ENCODE results near the gene KLHL29. TPM values are rescaled to one million over a fixed set of nuclear protein-coding genes. Genes with fewer than 3 reads are reported as not detected.

Gene KLHL29
- total RNA-seq, 2 experiments from 2014 or later = 0.23 to 0.66 TPM

DNA sequence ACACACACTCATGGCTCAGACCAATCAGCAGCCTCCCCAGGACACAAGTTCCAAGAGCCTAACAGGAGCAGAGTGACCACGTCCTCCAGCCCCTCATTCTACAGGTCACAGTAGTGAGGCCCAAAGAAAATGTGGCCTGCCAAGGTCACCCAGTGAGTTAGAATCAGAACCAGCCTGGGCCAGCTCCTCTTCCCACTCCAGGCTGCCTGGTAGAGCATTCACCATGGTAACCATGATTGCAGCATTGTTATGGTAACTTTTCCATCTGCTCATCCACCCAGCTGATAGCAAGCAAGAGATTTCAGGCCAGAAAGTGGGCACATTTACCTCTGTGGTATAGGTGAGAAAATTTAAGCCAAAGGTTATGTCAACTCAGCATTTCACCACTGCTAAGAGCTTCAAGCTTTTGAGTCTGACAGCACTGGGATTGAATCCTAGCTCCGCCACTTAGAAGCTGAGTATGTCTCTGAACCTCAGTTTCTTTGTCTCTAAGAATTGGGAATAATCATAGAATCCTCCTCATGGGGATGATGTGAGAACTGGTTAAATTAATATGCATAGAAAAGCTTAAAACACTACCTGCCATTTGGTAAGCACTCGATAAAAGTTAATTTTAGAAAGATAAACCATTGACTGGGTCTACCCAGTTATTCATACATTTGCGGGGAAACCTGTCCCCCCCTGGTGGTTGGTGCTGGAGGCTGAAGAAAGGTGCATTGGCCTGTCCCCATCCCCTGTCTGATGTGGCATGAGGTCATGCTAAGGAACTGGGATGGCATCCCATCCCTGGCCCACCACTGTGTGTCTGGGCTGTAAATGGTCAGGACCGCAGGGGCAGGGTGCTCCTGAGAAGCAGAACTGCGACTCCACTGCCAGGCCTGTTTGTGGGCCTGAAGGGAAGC, 181.5 kb downstream of the KLHL29 start:
- BruUV-seq (replicated peaks) = no TSS peak
- Histone ChIP-seq H3K9me3 (ENCODE audit: low read length) (no peaks in the 10 kb centered on the region), H4K20me1 (ENCODE audit: insufficient read depth, low read length) (no peaks in the 10 kb centered on the region), H3K4me3 (ENCODE audit: low read depth, low read length, poor library complexity, severe bottlenecking) (no peak overlapping the region), H3K9me2 (ENCODE audit: insufficient read depth, low read length) (no peaks in the 10 kb centered on the region), H2AFZ (ENCODE audit: low read length) (no peak overlapping the region), H3K4me1 (ENCODE audit: insufficient read depth, low read length, poor library complexity, severe bottlenecking) (no peaks in the 10 kb centered on the region), H3K4me2 (ENCODE audit: low read length) (no peak overlapping the region), H3K27ac (ENCODE audit: low read depth, low read length, poor library complexity, severe bottlenecking) (no peak overlapping the region), H3K79me2 (ENCODE audit: insufficient read depth, low read depth, low read length) (no peaks in the 10 kb centered on the region), H3K36me3 (ENCODE audit: insufficient read depth, low read length) (no peaks in the 10 kb centered on the region)
- DNase-seq (ENCODE audit: low spot score) = peak; percentile 19
- ChIA-PET POLR2A (interaction anchor here (0.7 kb wide), 1 partner anchor 643 kb away, joined by 3 read pairs; no protein-coding TSS in a partner anchor), CTCF (ENCODE audit: unreplicated experiment) (interaction anchor here (0.6 kb wide), 1 partner anchor 1212 kb away, joined by 3 read pairs; no protein-coding TSS in a partner anchor)
- TF ChIP-seq, protein P1, sequence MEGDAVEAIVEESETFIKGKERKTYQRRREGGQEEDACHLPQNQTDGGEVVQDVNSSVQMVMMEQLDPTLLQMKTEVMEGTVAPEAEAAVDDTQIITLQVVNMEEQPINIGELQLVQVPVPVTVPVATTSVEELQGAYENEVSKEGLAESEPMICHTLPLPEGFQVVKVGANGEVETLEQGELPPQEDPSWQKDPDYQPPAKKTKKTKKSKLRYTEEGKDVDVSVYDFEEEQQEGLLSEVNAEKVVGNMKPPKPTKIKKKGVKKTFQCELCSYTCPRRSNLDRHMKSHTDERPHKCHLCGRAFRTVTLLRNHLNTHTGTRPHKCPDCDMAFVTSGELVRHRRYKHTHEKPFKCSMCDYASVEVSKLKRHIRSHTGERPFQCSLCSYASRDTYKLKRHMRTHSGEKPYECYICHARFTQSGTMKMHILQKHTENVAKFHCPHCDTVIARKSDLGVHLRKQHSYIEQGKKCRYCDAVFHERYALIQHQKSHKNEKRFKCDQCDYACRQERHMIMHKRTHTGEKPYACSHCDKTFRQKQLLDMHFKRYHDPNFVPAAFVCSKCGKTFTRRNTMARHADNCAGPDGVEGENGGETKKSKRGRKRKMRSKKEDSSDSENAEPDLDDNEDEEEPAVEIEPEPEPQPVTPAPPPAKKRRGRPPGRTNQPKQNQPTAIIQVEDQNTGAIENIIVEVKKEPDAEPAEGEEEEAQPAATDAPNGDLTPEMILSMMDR (conservative IDR thresholded peaks at IDR 0.05; ENCODE audit: low read length) = peak; percentile 77
- TF ChIP-seq EZH2phosphoT487 (IDR thresholded peaks at IDR 0.05; ENCODE audit: borderline replicate concordance, low read depth, low read length) = no peak
- intact Hi-C loops (cut with micrococcal nuclease; ENCODE audit: unreplicated experiment) = no loop called here

DNA sequence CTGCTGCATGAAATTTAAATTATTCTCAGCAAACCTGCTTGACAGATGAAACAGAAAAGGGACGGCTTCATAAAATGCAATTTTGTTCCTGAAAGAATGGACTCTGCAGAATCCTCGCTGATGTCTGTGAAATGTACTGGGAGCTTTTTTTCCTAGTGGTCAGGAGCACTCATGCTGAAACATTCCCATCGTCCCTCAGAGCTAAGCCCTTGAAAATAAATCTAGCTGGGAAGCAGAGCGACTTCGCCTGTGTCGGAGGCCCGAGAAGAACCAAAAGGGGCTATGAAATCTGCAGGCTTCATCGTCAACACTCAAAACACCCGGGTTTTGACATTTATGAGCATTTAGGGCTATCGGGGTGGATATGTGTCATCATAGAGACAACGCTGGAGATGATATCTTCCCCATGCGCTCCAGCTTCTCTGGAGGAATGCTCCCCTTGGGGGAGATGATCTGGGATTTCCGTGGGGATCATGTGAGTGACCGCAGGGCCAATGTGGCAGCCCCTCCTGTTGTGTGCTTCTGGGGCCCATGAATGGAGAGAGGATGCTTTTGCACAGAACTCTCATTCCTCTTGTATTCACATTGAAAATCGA, 182.3 kb downstream of the KLHL29 start:
- TF ChIP-seq, protein P1 (conservative IDR thresholded peaks at IDR 0.05; ENCODE audit: low read length) = no peak
- no peak for TF ChIP-seq EZH2phosphoT487 (IDR thresholded peaks at IDR 0.05; ENCODE audit: borderline replicate concordance, low read depth, low read length)
- no peak for DNase-seq (ENCODE audit: low spot score)
- Histone ChIP-seq H3K4me1 (ENCODE audit: insufficient read depth, low read length, poor library complexity, severe bottlenecking) (no peaks in the 10 kb centered on the region), H3K79me2 (ENCODE audit: insufficient read depth, low read depth, low read length) (no peaks in the 10 kb centered on the region), H2AFZ (ENCODE audit: low read length) (no peak overlapping the region), H4K20me1 (ENCODE audit: insufficient read depth, low read length) (no peaks in the 10 kb centered on the region), H3K36me3 (ENCODE audit: insufficient read depth, low read length) (no peaks in the 10 kb centered on the region), H3K9me2 (ENCODE audit: insufficient read depth, low read length) (no peaks in the 10 kb centered on the region), H3K9me3 (ENCODE audit: low read length) (no peaks in the 10 kb centered on the region), H3K4me2 (ENCODE audit: low read length) (no peak overlapping the region), H3K27ac (ENCODE audit: low read depth, low read length, poor library complexity, severe bottlenecking) (no peak overlapping the region), H3K4me3 (ENCODE audit: low read depth, low read length, poor library complexity, severe bottlenecking) (no peak overlapping the region)
- ChIA-PET POLR2A (no interaction called here), CTCF (ENCODE audit: unreplicated experiment) (no interaction called here)
- intact Hi-C loops (cut with micrococcal nuclease; ENCODE audit: unreplicated experiment) = no loop called here
- BruUV-seq (replicated peaks) = no TSS peak

DNA sequence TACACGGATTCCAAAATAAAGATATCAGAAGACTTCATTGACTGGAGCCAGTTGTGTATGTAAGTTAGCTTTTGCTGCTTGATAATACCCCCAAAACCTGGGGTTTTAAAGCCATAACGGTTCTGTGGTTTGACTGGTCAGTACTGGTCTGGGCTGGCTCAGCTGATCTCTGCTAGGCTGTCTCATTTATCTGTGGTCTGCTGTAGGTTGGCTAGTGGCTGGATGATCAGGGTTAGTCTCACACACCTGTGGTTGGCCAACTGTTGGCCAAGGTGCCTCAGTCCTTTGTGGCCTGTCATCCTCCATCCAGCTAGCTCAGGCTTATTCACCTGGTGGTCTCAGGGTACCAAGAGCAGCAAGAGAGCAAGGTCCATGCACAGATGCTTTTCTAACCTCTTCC, 183.2 kb downstream of the KLHL29 start:
- Histone ChIP-seq H3K4me2 (ENCODE audit: low read length) (no peak overlapping the region), H3K4me1 (ENCODE audit: insufficient read depth, low read length, poor library complexity, severe bottlenecking) (no peaks in the 10 kb centered on the region), H3K27ac (ENCODE audit: low read depth, low read length, poor library complexity, severe bottlenecking) (no peak overlapping the region), H2AFZ (ENCODE audit: low read length) (no peak overlapping the region), H3K4me3 (ENCODE audit: low read depth, low read length, poor library complexity, severe bottlenecking) (no peak overlapping the region), H4K20me1 (ENCODE audit: insufficient read depth, low read length) (no peaks in the 10 kb centered on the region), H3K9me2 (ENCODE audit: insufficient read depth, low read length) (no peaks in the 10 kb centered on the region), H3K36me3 (ENCODE audit: insufficient read depth, low read length) (no peaks in the 10 kb centered on the region), H3K9me3 (ENCODE audit: low read length) (no peaks in the 10 kb centered on the region), H3K79me2 (ENCODE audit: insufficient read depth, low read depth, low read length) (no peaks in the 10 kb centered on the region)
- TF ChIP-seq EZH2phosphoT487 (IDR thresholded peaks at IDR 0.05; ENCODE audit: borderline replicate concordance, low read depth, low read length) = no peak
- TF ChIP-seq, protein P1 (conservative IDR thresholded peaks at IDR 0.05; ENCODE audit: low read length) = no peak
- POLR2A ChIA-PET = no interaction called here
- no TSS peak for BruUV-seq (replicated peaks)
- CTCF ChIA-PET (ENCODE audit: unreplicated experiment) = no interaction called here
- intact Hi-C loops (cut with micrococcal nuclease; ENCODE audit: unreplicated experiment) = no loop called here
- no peak for DNase-seq (ENCODE audit: low spot score)

All from OCI-LY7 (cell line).